Dermis blood vessel endothelial cell (primary cell): ENCODE results near the gene KDM2B. TPM values are rescaled to one million over a fixed set of nuclear protein-coding genes. Genes with fewer than 3 reads are reported as not detected.
A peak's percentile ranks its signal among the peaks of the same experiment; 100 is the strongest.
"Not testable (repeated sequence)": the region's sequence is repeated elsewhere in the genome, so short reads cannot be mapped to it uniquely, and the experiment has no call there.

Experiments
- DNase-seq: peaks from one replicate; pipeline ENCODE4 v3.0.0; 2010
- total RNA-seq: library from RNA; depleted of rRNA; stranded (reverse); fragments of >200 nt; gene quantifications from 2 replicates; pipeline ENCODE4 v1.2.3, GENCODE V29; 2014

KDM2B gene
- total RNA-seq, result 29.4 and 32.0 TPM in 2 replicates

DNA sequence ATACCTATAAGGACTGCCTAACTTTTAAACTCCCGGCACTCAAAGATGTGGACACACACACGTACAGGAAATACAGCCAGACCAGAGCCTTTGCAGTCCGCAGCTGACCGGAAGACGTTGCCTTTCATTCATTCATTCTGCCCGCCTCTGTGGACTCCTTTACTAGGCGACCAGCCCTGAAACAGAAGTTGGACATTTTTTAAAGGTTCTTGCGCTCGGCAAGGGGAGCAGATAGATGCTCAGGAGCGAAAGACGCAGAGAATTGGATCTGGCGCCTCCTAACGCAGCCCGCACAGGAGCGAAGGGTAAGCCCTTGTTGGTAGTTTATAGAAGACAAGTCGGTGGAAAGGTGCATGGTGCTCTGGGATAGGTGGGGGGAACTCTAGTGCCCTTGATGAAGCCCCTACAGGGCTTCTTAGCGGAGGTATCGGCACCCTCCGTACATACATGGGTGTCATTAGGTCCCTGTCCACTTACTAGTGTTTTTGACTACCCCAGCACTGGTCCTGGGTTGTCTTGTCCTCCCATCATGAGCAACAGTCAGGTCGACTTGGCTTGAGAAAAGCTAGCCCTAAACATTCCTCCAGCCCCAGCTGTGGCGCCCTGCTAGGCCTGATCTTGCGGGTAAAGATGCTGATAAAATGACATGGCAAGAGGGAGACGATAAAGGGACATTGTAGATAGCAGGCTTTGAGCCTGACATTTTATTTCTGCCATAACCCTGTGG lies at the start of gene KDM2B:
TSS of gene KDM2B (minus strand) at position 65 of the 727 bp plus-strand sequence. CDS start 112 bp downstream, outside the sequence.
- peak; percentile 71 for DNase-seq

DNA sequence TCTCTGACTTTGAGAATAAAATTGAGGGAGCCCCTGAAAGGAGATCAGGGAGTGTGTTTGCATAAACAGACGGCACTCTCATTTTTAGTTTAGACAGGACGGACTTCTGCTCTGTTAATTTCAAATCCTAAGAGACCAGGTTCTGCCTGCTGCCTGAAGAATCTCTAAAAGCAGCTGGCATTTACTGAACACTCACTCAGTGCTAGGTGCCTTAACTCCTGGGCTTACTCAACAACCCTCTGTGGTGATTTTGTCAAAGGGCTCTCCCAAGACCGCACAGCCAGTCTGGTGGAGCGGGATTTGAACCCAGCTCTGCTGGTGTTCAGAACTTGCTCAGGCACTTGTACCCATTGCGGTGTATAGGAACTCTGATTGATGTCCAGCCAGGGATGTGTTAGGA lies 47.7 kb upstream of the KDM2B start:
- peak; percentile 11 for DNase-seq

DNA sequence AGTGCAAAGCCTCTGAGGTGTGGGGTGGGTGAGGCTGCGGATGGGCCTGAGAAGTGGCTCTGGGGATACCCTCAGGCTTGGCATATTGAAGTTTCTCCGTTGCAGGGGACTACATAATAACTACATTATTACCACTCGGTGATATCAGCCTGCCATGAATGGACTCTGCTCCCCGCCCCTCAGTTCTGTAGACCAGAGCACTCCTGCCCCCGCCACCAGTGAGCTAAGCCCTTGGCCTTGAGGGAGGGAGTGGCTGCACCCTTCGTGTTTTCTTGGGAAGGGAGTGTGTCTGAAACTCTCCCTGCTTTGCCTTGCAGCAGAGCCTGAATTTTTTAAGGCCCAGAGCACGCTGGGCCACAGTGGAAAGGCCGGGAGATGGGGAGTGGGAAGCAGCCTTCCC lies 47.2 kb upstream of the KDM2B start:
- DNase-seq, result peak; percentile 31

DNA sequence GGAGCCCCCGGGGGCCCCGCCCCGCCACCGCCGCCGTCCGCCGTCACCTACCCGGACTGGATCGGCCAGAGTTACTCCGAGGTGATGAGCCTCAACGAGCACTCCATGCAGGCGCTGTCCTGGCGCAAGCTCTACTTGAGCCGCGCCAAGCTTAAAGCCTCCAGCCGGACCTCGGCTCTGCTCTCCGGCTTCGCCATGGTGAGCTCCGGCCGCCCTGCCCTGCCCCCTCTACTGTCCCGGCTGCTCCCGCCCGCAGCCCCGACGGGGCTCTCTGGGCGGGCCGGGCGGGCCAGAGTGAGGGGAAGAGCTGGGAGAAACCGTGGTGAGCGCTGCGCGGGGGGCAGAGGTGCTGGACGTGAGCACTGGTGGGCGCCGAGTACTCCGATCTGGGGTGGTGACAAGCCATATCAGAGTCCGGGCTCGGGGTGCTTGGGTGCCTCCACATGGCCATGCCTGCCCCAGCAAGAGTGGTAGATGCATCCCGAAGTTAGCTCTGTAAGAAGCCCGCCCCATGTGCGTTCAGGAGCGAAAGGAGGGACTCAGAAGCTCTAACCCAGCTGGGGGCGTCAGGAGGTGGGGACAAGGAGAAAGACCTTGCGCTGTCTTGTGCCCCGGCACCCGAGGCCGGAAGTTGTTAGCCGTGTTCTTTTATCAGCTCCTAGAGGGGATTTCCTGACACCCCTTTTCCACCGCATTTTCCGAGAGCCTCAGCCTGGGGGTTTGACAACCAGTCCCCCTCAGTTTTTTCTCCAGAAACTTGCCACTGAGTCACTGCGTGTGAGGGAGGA lies 46.2 kb upstream of the KDM2B start:
- DNase-seq, result peak; percentile 74

DNA sequence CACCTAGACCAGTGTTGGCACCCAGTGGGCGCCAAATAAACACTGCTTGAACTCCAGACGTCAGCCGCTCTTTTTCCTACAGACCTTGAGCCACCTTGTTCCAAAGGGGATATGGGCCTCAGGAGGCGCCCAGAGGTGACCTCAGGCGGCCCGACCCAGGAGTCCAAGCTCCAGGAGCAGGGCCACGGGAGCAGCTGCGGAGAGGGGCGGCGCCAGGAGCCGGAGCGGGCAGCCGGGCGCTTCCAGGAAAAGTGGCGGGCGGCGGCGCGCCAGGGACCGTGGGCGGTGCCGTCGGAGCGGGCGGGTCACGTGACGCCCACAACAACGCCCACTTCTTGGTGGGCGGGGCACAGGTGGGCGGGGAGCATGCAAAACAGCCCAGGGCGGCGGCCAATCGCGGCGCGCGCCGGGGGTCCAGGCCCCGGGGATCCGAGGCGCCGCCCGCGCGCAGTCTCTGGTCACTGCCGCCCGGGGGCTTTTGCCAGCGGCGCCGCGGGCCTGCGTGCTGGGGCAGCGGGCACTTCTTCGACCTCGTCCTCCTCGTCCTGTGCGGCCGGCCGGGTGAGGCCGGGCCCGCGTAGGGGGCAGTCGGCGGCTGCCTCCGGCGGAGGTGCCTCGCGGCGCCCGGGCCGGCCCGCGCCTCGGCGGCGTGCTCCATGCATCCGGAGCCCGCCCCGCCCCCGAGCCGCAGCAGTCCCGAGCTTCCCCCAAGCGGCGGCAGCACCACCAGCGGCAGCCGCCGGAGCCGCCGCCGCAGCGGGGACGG lies 45.4 kb upstream of the KDM2B start, which contains the start of gene ORAI1:
TSS of gene ORAI1 (plus strand) at position 444 of the 766 bp plus-strand sequence.
- DNase-seq, result peak; percentile 97

DNA sequence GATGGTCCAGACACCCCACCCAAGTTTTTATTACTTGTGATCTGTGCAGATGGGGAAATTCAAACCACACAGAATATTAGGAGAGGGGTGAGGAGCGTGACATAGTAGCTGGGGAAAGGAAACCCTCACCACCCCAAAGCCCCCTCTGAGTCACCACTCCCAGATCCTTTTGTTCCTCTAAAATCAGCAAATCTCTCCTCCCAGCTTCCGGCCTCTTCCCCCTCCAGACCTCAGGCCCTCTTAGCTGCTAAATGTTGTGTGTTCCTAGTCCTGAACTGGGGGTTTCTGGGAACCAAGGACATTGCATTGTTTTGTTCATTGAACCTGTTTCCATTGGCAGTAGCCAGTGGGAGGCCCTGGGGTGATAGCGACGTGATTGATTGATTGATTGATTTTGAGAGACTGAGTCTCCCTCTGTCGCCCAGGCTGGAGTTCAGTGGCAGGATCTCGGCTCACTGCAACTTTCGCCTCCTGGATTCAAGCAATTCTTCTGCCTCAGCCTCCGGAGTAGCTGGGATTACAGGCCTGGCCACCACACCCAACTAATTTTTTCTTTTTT lies 39.6 kb upstream of the KDM2B start:
- DNase-seq, result no peak

DNA sequence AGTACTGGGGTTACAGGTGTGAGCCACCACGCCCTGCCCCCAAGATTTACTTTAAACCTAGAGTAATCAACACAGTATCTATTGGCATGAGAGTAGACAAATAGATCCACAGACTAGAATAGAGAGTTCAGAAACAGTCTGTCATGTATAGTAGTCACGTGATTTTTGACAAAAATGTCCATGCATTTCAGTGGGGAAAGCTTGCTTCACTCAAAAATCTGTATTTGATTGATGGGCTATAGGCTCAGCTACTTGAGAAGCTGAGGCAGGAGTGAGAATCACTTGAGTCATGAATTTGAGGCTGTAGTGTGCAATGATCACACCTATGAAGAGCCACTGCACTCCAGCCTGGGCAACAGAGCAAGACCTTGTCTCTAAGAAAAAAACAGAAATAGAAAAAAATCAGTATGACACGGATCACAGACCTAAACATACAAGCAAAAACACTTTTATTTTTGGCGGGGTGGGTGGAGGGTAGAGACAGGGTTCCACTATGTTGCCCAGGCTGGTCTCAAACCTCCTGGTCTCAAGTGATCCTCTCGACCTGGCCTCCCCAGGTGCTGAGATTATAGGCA lies 37.9 kb upstream of the KDM2B start:
- no peak for DNase-seq

DNA sequence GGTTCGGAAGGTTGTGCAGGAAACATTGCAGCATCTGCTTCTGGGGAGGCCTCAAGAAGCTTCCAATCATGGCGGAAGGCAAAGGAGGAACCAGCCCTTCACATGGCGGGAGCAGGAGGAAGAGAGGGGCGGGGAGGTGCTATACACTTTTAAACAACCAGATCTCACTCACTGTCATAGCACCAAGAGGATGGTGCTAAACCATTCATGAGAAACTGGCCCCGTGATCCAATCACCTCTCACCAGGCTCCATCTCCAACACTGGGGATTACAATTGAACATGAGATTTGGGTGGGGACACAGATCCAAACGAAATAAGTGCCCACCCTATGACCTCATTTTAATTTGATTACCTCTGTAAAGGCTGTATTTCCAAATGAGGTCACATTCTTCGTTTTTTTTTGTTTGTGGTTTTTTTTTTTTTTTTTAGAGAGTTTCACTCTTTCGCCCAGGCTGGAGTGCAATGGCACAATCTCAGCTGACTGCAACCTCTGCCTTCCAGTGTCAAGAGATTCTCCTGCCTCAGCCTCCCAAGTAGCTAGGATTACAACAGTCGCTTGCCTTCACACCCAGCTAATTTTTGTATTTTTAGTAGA lies 34.1 kb upstream of the KDM2B start:
- no peak for DNase-seq

DNA sequence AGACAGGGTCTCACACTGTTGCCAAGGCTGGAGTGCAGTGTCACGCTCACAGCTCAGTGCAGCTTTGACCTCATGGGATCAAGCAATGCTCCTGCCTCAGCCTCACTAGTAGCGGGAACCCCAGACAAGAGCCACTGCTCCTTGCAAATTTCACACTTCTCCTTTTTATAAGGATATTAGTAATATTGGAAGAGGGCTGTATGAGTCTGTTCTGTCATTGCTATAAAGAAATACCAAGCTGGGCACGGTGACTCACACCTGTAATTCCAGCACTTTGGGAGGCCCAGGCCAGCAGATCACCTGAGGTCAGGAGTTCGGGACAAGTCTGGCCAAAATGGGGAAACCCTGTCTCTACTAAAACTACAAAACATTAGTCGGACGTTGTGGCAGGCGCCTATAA lies 32.6 kb upstream of the KDM2B start:
- DNase-seq, result no peak

DNA sequence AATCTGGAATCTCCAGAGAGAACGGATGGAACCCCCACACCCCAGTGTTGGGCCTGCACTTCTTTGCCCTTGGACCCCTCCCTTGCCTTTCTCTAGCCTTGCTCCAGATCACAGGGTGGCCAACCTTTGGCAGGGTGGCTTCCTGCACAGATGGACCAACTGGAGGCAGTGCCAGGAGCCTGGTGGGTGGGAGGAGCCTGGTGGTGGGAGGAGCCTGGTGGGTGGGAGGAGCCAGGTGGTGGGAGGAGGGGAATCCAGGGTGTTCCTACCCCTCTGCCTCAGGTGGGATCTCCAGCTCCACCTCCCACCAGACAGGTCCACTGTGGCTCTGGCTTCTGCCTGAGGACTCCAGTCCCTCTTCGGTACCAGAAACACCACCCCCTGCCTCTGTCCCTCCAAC lies 30.5 kb upstream of the KDM2B start:
- no peak for DNase-seq

DNA sequence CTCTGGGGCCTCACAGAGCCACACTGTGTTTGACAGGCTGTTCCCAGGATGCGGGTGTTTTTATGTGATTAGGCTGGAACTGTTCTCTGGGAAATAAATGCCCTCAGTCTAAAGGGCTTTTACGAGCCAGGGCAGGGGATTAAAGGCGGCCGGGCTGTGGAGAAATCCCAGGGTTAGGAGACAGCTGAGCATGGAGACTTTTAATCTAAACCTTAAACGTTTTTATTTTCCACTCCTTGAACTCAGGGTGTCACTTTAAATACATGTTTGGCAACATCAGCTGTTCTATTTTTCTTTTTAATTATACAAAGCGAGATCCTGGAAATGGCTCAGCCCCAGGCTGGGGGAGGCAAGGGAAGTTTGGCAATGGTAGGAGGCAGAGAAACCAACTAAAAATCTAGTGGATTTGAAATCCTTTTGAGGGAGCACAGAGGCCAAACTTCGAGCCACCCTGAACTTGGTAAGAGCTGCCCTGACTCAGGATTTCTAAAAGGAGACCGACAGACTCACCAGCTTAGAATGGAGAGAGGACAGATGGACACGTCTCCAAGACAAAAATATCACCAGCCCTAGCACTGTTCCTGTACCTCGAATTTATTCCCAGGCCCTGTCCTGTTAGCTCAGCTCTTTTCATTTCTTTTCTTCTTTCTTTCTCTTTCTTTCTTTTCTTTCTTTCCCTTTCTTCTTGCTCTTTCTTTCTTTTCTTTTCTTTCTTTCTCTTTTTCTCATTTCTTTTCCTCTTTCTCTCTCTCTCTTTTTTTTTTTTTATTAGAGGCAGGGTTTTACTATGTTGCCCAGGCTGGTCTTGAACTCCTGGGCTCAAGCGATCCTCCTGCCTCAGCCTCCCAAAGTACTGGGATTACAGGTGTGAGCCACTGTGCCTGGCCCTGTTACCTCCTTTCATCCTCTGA lies 29.7 kb upstream of the KDM2B start:
- no peak for DNase-seq

DNA sequence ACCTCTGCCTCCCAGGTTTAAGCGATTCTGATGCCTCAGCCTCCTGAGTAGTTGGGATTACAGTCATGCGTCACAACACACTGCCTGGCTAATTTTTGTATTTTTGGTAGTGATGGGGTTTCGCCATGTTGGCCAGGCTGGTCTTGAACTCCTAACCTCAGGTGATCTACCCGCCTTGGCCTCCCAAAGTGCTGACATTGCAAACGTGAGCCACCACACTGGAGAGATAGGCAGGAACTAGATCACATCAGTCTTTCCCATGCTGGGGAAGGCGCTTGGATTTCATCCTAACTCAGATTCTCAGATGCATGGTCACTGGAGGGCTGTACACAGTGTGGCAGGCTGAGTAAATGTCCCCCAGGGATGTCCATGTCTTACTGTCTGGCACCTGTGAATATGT lies 27.5 kb upstream of the KDM2B start:
- no peak for DNase-seq

DNA sequence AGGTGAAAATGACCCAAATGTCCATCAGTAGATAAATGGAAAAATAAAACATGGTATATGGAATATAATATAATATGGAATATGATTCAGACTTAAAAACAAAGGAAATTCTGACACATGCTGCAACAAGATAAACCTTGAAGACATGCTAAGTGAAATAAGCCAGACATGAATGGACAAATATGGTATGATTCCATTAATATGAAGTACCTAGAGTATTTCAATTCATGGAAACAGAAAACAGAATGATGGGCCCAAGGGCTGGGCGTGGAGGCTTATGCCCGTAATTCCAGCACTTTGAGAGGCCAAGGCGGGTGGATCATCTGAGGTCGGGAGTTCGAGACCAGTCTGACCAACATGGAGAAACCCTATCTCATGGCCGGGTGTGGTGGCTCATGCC lies 22.8 kb upstream of the KDM2B start:
- DNase-seq, result no peak

DNA sequence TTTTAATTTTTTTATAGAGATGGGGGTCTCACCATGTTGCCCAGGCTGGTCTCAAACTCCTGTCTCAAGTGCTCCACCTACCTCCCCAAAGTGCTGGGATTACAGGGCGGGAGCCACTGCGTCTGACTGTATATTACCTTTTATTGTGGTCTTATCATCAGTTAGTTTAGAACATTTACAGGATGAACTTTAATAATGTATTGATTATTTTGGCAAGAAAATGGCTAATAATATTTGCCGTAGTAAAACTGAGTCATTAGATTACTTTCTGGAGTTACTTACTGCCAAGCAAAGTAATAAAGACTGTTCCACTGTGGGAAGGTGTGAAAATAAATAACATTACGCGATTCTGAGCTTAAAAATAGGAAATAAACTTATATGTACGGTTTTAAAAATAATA lies 21.9 kb upstream of the KDM2B start:
- DNase-seq, result no peak

DNA sequence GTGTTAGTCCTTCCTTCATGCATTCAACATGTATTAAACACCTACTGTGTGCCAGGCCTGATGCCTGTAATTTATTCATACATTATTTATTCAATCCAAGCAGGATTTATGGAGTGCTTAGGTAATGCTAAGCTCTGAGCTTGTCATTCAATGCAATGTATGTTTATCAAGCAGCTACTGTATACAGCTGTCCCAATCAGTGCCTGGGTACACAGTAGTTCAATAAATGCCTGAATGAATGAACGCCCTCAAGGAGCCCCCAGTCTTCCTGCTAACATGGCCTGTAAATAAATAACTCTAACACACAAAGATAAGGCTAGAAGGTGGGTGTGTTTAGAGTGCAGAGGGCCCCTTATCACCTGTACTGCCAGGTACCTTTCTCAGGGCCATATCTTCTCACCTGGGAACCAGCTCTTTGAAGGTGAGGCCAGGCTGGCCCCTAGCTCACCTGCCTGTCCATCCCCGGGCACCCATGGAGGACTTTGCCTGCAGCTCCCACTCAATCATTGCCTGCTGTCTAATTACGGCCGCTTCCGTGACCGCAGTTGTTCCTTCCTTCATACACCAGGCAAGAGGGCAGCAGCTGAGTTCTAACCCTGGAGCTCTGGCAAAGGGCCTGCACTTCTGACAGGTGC lies 20.0 kb upstream of the KDM2B start:
- DNase-seq, result no peak

DNA sequence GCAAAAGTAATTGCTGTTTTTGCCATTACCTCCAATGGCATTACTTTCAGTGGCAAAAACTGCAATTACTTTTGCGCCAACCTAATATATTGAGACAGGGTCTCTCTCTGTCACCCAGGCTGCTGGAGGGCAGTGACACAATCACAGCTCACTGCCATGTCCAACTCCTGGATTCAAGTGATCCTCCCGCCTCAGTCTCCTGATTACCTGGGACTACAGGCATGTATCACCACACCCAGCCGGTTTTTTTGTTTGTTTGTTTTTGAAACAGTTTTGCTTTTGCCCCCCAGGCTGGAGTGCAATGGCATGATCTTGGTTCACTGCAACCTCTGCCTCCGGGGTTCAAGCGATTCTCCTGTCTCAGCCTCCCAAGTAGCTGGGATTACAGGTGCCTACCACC lies 15.7 kb upstream of the KDM2B start:
- DNase-seq, result no peak

DNA sequence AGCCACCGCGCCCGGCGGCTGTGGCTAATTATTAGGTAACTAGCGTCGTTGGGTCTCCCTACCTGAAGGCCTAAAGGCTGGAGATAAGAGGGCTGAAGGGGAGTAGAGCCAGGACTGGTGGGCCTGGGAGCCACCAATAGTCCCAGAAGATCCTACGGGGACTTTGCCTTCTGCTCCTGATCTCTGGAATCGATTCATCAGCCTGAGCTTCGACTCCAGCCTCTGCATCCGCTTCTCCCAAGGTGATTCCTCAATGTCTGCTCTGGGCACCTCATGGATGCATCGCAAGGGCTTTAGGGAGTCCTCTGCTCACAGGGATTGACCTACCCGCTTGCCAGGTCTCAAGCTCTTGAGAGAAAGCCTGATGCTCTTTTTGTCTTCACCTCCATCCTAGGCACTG lies 14.7 kb upstream of the KDM2B start:
- no peak for DNase-seq

DNA sequence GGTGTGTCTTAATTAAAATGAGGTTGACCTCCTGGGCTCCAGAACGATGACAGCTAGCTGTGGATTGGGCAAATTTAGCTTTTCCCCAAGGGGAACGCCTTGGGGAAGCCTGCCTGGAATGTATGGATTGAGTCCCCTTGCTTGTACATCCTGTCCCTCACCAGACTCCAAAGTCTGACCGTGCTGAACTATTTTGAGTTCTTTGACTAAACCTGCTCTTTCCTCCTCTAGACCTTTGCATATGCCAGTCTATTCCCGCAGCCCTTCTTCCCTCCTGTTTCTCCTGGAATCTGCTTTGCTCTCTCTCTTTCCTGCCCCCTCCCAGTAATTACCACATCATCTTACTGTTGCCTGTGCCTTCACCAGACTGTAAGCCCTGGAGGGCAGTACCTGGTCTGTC lies 11.5 kb upstream of the KDM2B start:
- DNase-seq, result no peak

DNA sequence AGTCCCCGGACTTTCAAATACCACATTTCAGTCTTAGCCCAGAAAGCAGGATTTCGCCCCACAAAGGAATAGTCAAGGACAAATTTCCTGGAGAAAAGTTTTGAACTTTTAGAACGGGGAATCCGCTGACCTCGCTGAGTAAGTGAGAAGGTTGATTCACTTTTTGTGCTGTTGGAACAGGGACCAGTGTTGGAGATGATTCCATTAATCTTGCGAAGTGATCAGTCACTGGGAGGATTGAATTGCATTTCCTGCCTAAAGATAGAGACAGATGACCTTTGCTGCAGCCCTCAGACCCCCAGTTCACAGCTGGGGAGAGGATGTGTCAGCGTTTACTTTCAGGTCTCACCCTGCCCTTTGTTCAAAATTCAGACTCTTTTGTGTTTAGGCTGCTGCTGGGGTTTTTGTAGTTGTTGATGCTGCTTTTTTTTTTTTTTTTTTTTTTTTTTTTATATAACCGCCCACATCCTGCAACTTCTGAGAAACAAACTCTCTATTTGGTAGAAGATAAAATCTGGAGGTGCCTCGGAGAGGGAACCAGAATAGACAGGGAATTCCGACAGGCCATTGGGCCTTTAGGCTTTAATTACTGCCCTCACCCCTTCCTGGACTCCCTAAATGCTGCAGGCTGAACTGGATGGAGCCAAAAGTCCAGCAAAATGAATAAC lies 9.8 kb upstream of the KDM2B start:
- DNase-seq, result no peak

DNA sequence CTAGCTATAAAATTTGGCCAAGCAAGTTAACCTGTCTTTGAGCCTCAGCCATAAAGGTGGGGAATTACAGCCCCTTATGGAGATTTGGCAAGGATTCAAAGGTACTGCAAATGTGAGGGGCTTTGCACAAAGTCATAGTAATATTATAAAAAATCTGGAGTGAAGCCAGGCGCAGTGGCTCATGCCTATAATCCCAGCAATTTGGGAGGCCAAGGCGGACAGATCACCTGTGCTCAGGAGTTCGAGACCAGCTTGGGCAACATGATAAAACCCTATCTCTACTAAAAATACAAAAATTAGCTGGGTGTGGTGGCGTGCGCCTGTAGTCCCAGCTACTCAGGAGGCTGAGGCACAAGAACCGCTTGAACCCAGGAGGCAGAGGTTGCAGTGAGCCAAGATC lies 4.1 kb upstream of the KDM2B start:
- not testable (repeated sequence) for DNase-seq
